GM21515 (cell line): ENCODE measurements around the gene CENPN.

Source experiments
- ATAC-seq: cut with Tn5 transposase; IDR thresholded peaks from one replicate; pipeline ENCODE4 v1.9.1; 2021; ENCODE audit not compliant: unreplicated experiment

Gene CENPN

DNA sequence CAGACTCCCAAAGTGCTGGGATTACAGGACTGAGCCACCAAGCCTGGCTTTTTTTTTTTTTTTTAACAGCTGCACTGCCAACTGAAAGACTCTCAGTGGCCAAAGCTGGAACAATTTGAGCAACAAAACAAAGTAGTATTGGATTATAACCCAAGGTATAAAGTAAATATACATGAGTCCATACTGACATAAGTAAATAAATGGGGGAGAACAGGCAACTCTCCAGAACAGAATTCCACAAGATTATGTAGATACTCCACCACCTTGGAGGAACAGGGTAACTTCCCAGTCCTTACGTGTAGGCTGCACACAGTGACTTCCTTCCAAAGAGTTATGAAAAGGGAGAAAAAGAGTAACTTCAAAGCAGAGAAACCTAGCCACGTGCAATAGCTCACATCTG, 16.0 kb upstream of the CENPN start:
- ATAC-seq: no peak

DNA sequence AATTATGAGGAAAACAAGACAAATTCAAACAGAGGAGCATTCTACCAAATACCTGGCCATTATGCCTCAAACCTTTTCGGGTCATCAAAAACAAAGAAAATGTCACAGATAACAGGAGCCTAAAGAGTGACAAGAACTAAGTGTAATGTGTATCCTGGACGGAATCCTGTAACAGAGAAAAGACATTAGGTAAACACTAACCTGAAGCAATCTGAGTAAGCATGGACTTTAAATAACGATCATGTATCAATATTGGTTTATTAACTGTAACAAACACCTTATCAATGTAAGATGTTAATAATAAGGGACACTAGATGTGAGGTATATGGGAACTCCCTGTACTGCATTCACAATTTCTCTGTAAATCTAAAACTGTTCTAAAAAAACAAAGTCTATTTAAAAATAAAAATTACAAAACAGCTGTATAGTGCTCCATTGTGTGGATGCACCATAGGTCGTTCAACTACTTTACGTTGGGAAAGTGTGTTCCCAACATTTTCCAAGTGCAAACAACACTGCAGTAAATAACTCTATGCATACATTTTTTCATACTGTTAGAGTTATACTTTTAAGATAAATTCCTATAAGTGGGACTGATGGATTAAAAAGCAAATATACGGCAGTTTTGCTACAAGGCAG, 15.1 kb upstream of the CENPN start:
- ATAC-seq: no peak

DNA sequence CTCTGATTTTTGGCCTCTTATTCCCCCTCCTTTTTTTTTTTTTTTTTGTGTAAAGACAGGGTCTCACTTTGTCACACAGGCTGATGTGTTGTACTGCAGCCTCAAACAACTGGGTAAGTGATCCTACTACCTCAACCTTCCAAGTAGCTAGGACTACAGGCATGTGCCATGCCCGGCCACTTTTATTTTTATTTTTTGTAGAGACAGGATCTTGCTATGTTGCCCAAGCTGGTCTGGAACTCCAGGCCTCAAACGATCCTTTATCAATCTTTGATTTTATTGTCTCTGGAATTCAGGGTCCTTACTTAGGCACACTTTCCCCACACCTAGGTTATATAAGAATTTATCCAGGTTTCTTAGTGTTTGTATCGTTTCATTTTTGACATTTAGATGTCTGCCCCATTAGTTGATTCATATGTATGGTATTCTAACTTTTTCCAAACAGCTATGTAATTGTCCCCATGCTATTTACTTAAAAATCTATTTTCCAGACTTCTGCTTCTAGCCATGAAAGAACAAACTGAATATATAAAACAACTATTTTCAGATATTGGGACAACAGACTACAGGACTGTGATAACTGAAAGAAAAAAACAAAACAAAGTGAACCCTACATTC, 14.2 kb upstream of the CENPN start:
- no peak for ATAC-seq

DNA sequence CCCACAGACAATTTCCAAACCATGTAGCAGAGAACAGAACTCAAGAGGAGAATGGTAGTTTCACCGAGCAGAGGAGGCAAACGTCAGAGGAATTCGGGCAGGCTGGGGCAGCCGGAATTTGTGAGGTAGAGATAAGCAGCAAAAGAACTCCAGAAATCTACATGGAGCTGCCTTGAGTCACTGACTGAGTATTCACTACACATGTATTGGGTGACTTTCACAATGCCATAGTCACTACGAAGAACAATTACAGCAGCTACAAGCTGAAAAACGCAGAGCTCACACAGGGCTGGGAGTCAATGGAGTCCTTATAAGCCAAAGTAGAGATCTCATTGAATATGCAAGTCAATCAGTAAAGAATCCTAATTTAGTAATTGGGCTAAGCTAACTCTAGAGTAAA, 13.7 kb upstream of the CENPN start:
- ATAC-seq: no peak

DNA sequence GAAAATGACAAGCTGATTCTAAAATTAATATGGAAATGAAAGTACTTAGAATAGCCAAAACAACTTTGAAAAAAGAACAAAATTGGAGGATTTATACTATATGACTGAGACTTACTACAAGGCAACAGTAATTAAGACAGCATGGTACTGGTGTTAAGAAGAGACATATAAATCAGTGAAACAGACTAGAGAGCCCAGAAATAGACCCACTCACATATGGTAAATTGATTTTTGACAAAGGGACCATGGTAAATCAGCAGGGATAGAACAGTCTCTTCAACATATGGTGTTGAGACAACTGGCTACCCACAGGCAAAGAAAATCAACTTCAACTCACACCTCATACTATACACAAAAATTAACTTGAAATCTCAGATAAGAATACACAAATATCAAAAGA, 13.2 kb upstream of the CENPN start:
- ATAC-seq: no peak

DNA sequence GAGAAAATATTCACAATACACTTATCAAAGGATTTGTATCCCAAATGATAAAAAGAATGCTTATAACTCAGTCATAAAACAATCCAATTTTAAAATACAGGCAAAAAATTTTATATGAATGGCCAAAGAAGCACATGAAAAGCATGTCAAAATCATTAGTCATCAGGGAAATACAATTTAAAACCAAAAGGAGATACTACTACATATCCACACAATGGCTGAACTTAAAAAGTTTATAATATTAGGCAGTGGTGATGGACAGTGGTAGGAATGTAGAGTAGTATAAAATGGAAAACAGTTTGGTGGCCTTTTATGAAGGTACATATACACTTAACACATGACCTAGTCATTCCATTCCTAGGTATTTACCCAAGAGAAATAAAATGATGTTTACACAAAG, 12.6 kb upstream of the CENPN start:
- no peak for ATAC-seq

DNA sequence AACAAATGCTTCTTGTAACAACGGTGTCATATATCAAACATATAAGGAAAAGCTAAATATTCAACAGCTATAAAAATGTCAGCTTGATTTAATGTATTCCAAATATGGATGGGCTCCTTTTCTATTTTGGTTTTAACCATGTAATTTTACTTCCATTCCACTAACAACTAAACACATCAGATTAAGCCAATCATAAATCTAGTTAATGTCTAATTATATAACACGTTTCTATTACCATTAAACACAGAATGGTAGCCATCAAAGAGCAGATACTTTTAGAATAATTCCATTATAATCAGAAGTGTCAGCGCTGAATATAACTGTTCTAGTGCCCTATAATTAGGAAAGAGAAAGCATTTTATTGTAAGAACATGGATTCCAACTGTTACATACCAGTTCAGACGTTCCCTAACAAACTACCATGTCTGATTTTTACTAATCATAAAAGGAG, 10.3 kb upstream of the CENPN start:
- ATAC-seq: peak; percentile 19

DNA sequence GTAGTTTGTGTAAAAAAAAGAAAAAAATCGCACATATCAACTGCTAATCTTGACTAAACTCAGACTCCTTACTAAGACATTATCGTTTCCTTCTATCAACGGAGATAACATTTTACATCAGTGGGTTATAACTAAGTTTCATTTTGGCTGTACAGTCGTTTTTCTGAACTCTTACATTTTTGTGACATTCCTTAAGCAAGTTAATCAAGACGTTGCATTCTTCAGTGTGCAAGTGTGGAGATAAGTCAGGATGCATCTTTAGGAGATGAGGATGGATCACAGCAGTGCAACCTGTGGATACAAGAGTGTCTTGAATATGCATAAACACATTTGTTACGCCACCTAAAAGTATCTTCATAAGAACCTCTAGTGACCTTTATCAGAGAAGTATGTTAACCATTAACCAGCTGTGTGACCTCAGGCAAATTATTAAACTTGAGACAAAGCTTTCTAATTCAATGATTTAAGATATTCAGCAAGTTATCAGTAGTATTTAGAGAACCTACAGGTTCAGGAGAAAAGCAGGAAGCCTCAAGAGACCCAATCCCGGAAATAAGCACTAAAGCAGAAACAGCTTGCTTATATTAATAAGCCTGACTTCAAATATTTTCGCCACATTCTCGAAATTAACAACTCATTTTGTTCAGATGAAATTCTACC, 9.7 kb upstream of the CENPN start:
- peak; percentile 60 for ATAC-seq

DNA sequence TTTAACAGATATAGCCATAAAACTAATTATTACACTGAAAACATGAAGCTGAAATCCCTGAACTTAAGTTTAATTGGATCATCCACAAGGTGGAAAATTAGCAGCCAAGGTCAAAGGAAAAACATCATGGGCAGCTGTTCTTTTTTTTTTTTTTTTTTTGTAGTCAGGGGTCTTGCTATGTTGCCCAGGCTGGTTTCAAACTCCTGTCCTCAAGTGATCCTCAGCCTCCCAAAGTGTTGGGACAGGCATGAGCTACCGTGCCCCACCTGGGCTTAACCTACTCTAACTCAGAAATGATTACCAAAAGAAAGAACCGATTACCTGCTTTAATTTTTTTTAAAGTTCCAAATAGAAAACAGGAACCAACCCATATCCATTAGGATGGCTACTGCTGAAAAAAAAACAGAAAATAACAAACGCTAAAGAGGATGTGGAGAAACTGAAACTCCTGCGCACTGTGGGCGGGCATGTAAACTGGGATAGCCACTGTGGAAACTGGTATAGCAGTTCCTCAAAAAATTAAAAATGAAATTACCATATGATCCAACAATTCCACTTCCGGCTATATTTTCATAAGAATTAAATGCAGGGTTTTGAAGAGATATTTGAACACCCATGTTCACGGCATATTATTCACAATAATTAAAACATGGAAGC, 8.9 kb upstream of the CENPN start:
- no peak for ATAC-seq

DNA sequence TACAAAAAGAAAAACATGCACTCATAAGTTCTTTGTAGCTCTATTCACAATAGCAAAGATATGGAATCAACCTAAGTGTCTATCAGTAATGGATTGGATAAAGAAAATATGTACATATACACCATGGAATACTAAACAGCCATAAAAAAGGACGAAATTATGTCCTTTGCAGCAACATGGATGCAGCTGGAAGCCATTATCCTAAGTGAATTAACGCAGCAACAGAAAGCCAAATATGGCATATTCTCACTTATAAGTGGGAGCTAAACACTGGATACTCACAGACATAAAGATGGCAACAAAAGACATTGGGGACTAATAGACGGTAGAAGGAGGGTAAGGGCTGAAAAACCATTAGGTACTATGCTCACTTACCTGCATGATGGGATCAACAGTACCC, 6.1 kb upstream of the CENPN start:
- ATAC-seq: no peak

DNA sequence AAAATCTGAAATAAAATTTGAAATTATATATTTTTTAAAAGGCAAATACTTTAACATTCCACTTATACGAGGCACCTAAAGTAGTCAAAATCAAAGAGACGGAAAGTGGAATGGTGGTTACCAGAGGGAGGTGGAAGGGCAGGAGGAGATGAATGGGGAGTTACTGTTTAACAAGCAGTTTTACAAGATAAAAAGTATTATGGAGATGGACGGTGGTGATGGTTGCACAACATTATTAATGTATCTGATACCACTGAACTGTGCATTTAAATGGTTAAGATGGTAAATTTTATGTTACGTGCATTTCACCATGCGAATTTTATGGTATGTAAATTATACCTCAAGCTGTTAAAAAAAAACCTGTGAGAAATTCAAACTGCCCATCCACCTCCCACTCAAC, 5.7 kb upstream of the CENPN start:
- no peak for ATAC-seq

DNA sequence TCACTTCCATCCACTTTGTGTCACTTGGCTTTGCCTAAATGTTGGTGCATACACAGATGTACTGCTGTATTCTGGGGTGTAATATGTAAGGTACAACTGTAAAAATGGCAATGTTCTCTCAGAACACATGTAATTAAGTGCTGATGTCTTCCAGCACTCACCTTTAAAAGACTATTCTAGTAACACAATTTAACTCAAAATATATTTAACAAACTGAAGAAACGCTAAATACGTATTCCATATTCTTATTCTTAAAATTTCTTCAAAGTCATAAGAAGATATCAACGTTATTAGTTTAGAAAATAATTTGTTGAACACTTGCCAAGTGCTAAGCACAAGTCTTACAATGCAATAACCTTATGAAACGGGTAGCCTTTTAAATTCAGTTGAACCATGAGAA, 4.0 kb upstream of the CENPN start:
- no peak for ATAC-seq

DNA sequence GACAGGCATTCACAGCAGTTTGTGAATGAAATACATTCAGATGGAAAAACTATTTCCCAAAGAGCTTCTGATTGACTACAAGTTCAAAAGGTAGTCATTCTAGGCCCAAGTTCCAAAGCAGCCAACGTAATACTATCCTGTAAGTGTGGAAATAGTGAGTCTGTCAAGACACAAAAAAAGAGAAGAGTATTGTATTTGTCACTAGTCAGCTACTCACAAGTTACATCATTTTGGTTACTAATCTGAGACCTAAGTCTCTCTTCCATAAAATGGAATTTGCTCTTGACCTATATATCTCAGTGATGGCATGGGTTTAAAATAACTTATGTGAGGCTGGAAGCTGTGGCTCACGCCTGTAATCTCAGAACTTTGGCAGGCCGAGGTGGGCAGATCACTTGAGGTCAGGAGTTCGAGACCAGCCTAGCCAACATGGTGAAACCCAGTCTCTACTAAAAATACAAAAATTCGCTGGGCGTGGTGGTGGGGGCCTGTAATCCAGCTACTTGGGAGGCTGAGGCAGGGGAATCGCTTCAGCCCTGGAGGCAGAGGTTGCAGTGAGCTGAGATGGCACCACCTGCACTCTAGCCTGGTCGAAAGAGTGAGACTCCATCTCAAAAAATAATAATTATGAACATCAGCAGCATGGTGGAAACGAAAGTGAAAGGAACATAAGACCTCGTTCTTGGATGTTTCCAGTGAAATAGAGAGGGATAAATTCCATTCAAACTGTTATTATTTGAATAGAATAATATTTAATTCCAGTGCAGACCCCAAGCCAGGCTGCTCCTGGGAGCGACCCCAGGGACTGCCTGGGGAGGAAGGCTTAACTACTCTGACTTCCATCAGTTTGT, 3.2 kb upstream of the CENPN start:
- ATAC-seq: no peak

DNA sequence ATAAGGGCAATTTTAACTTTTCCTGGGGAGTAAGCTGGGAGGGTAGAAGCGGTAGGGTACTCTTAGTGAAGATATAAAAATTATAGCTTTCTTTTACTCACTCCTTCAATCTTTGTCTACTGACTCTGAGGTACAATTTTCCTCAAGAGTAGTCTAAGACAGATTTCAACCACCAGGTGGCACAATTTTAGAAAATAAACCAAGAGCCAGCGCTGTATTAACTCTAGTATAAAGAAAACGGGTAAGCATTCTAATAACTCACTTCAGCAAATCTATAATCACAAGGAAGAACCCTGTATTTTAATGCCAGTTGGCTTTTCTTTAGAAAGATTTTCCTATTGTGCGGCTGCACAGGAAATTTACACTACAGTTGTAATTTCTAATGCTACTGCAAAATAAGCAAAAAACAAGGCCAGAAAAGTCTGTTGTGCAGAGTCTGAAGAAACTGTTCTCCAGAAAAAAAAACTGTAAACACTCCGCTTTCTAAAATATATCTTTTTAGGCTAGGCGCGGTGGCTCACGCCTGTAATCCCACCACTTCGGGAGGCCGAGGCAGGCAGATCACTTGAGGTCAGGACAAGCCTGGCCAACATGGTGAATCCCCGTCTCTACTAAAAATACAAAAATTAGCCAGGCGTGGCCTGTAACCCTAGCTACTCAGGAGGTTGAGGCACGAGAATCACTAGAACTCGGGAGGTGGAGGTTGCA, 2.2 kb upstream of the CENPN start:
- no peak for ATAC-seq

DNA sequence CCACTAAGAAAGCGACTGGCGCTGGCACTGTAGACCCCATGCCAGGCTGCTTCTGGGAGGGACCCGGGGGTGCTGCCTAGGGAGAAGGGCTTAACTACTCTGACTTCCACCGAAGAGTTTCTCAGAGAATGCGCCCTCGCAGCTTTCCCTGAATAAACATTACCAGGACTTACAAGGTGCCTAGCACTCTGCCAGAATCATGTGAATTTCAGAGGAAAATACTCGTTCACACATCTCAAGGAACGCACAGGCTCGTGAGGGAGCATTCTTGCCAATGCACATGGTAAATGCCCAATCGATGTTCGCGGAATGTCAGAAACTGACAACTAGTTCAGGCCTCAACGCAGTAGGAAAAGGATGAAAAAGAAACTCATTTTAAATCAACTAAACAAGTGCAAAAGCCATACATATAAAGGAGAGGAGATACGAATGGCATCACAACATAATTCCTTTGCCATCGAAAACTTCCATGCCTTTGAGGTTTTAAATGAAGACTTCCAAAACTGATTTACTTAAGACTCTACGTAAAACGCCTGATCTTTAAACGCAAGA, 1.3 kb upstream of the CENPN start:
- no peak for ATAC-seq

DNA sequence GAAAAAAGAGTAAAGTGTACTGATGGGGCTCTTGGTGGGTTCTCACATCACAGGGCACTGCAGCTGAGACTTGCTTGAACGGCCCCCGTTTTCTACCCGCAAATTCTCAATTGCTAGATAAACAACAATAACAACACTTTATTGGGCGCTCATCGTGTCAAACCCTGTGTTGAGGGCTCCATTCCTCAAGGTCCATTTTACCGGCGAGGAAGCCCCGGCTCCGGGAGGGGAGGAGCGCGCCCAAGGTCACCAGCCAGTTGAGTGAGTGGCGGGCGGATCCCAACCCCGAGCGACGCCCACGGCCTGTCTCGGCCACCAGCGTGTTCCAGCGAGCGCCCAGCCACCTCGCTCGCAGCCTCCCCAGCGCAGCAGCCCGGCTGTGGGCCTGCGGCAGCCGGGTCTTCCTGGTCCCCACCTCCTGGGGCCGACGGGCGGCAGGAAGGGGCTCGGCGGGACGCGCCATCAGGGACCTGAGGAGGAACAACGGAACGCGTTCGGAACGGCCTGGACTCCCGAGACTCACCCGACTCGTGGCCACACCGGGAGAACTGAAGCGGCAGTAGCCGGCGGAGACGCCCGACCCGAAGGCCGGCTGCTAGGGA, 702 bp upstream of the CENPN start:
- ATAC-seq: peak; percentile 29

DNA sequence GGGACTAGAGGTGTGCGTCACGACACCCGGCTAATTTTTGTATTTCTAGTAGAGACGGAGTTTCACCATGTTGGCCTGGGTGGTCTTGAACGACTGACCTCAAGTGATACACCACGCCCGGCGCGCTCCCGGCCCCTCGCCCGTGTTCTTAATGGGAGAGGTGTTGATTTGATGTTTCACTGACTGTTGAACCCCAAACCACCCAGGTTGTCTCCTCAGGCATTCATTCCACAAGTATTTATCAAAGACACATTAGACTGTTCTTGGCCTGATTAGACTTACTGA, 1.4 kb downstream of the CENPN start:
- ATAC-seq: no peak

DNA sequence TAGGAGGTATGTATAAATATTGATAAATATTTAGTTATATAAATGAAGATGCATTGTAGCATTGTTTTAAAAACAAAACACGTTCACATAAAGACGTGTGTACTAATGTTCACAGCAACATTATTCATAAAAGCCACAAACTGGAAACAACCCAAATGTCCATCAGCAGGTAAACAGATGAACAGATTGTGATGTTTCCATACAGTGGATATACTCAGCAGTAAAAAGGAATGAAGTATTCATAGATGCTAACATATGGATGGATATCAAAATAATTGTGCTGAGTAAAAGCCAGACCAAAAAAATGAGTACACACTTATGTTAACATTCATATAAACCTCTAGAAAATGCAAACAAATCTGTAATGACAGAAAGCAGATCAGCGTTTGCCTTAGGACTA, 6.0 kb downstream of the CENPN start:
- no peak for ATAC-seq

DNA sequence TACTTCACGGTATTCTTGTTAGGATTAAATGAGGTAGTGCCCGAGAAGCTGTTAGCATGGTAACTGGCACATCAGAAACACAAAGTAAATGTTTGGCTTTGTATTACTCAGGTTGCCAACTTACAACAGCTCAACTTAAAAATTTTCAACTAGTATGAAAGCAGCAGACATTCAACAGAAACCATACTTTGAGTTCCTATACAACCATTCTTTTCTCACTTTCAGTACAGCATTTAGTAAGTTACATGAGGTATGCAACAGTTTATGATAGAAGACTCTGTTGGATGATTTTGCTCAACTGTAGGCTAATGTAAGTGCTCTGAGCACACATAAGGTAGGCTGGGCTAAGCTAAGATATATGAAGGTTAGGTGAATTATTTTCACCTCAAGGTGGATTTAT, 7.7 kb downstream of the CENPN start:
- no peak for ATAC-seq

DNA sequence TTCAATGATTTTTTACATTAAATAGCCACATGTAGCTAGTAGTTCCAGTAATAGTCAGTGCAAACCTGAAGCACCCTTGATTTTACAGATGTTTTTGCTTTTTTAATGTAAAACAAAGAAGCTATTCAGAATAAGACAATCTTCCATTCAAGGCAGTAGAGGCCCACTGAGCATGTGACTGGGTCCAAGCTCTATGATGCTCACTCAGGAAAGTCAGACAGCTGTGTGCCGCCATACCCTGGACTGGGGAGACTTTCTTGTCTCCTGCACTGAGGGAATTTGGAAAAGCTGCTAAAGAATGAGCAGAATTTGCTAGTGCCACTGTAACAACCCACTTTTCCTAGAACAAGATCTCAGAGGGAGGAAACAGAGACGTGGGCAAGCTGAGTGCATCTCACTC, 11.5 kb downstream of the CENPN start:
- no peak for ATAC-seq
